Loucy (cell line): ENCODE data around the gene ANO1.

ENCODE experiments used
- H2AFZ ChIP-seq: fragments of 200-600 bp; sonication (generic); 2 replicates; pipeline ENCODE4 v1.6.0; 2016; ENCODE audit warnings: antibody characterized with exemption, mild to moderate bottlenecking, low read length, moderate library complexity
- H3F3A ChIP-seq: fragments of 200-600 bp; 2 replicates; pipeline ENCODE4 v1.6.0; 2016; ENCODE audit warnings: antibody characterized with exemption, low read depth, mild to moderate bottlenecking
- H3K27me3 ChIP-seq: fragments of 200-600 bp; sonication (generic); 2 replicates; pipeline ENCODE4 v1.6.1; 2014; ENCODE audit warnings: low read length, mild to moderate bottlenecking; ENCODE audit not compliant: insufficient read depth, poor library complexity, severe bottlenecking
- H3K36me3 ChIP-seq: fragments of 200-600 bp; sonication (generic); 2 replicates; pipeline ENCODE4 v1.6.1; 2016; ENCODE audit warnings: low read length; ENCODE audit not compliant: insufficient read depth
- H3K4me1 ChIP-seq: fragments of 200-600 bp; sonication (generic); 2 replicates; pipeline ENCODE4 v1.5.1; 2014; ENCODE audit warnings: low read length, mild to moderate bottlenecking; ENCODE audit not compliant: insufficient read depth, poor library complexity, severe bottlenecking
- H3K4me2 ChIP-seq: fragments of 200-600 bp; sonication (generic); 2 replicates; pipeline ENCODE4 v1.6.0; 2014; ENCODE audit warnings: antibody characterized with exemption, low read length, low read depth, mild to moderate bottlenecking; ENCODE audit not compliant: poor library complexity, severe bottlenecking
- H3K4me3 ChIP-seq: fragments of 200-600 bp; sonication (generic); 2 replicates; pipeline ENCODE4 v1.5.1; 2014; ENCODE audit warnings: low read length, mild to moderate bottlenecking, mixed read lengths; ENCODE audit not compliant: poor library complexity, severe bottlenecking
- H3K79me2 ChIP-seq: fragments of 200-600 bp; sonication (generic); 2 replicates; pipeline ENCODE4 v1.6.1; 2014; ENCODE audit warnings: low read length; ENCODE audit not compliant: insufficient read depth
- H3K9ac ChIP-seq: fragments of 200-600 bp; sonication (generic); 2 replicates; pipeline ENCODE4 v1.6.0; 2014; ENCODE audit warnings: mild to moderate bottlenecking, low read depth, low read length, moderate library complexity; ENCODE audit not compliant: poor library complexity, severe bottlenecking
- H3K9me2 ChIP-seq: fragments of 200-600 bp; sonication (generic); replicated peaks from 2 replicates; pipeline ENCODE4 v1.6.1; 2016; ENCODE audit warnings: low read depth, low read length, mixed read lengths
- H3K9me3 ChIP-seq: fragments of 200-600 bp; sonication (generic); 2 replicates; pipeline ENCODE4 v1.6.1; 2014; ENCODE audit warnings: mild to moderate bottlenecking, antibody characterized with exemption, low read length, low read depth; ENCODE audit not compliant: insufficient read depth
- H4K20me1 ChIP-seq: fragments of 200-600 bp; sonication (generic); 2 replicates; pipeline ENCODE4 v1.6.0; 2014; ENCODE audit warnings: antibody characterized with exemption, low read length, mild to moderate bottlenecking; ENCODE audit not compliant: insufficient read depth, poor library complexity, severe bottlenecking
- EZH2phosphoT487 ChIP-seq: fragments of 200-600 bp; IDR thresholded peaks from 2 replicates; pipeline ENCODE4 v1.6.1; 2018; ENCODE audit warnings: antibody characterized with exemption, mild to moderate bottlenecking, moderate library complexity, borderline replicate concordance
- TF ChIP-seq, protein P1 (sequence below): fragments of 200-600 bp; sonication (generic); conservative IDR thresholded peaks from 2 replicates; pipeline ENCODE4 v1.5.1; 2014; ENCODE audit warnings: mild to moderate bottlenecking, antibody characterized with exemption, low read length

ANO1 gene

DNA sequence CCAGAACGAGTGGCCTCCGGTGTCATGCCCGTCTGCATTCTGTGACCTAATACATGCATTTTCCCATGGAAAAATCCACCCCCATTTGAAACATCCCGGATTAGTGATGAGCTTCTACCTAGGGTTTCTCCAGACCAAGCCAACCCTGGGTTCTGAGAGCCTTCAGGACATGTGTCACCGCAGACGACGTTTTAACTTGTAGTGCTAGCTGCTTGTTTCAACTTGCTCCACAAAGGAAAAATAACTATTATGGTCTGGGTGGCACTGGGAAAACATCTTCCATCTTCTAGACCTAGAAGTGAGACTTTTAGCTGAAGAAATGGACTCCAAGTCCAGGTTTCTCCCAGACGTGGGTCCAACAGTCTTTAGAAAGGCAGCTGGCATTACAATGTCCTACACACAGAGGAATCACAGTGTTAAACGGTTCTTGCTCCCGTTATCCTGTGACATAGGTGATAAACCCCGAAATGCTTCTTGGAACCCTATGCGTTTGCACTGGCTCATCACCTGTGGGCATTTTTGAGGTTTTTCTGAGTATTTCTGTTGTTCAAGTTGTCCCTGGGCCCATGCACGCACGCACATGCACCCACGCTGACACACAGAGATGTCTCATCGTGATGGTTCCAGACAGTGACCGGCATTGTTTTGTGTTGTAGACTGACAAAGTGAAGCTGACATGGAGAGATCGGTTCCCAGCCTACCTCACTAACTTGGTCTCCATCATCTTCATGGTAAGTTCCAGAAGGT is 78.3 kb downstream of the ANO1 start:
- TF ChIP-seq EZH2phosphoT487 = no peak
- TF ChIP-seq, protein P1, sequence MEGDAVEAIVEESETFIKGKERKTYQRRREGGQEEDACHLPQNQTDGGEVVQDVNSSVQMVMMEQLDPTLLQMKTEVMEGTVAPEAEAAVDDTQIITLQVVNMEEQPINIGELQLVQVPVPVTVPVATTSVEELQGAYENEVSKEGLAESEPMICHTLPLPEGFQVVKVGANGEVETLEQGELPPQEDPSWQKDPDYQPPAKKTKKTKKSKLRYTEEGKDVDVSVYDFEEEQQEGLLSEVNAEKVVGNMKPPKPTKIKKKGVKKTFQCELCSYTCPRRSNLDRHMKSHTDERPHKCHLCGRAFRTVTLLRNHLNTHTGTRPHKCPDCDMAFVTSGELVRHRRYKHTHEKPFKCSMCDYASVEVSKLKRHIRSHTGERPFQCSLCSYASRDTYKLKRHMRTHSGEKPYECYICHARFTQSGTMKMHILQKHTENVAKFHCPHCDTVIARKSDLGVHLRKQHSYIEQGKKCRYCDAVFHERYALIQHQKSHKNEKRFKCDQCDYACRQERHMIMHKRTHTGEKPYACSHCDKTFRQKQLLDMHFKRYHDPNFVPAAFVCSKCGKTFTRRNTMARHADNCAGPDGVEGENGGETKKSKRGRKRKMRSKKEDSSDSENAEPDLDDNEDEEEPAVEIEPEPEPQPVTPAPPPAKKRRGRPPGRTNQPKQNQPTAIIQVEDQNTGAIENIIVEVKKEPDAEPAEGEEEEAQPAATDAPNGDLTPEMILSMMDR = no peak
- Histone ChIP-seq H3K27me3 (no peaks in the 10 kb centered on the region), H3K4me2 (no peak overlapping the region), H4K20me1 (no peaks in the 10 kb centered on the region), H3K9me2 (no peaks in the 10 kb centered on the region), H3K36me3 (no peaks in the 10 kb centered on the region), H3K9ac (no peak overlapping the region), H3K9me3 (no peaks in the 10 kb centered on the region), H3K79me2 (no peaks in the 10 kb centered on the region), H3F3A (no peaks in the 10 kb centered on the region), H3K4me3 (no peak overlapping the region), H2AFZ (no peak overlapping the region), H3K4me1 (peaks cover 3% of the 10 kb centered on the region)

DNA sequence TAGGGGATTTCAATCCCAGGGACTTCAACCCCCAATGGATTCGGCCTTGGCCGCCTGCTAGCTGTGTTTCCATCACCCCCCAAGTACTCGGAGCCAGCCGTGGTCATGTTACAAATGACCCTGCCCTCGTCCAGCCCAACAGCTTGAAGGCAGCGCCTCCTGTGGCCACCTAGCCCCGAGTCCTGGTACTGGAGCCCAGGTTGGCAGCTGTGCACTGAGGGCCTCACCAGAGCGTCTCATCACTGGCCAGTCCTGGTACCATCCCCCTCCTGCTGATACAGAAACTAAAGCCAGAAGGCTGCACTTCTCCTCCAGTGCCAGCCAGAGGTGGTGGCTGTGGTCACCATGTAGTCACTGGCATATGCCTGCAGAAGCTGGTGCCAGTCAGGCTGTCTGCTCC is 80.1 kb downstream of the ANO1 start:
- Histone ChIP-seq H3K9me2 (no peaks in the 10 kb centered on the region), H3K9ac (no peak overlapping the region), H2AFZ (no peak overlapping the region), H3K4me2 (no peak overlapping the region), H3K79me2 (no peaks in the 10 kb centered on the region), H3K9me3 (no peaks in the 10 kb centered on the region), H3K36me3 (no peaks in the 10 kb centered on the region), H3K4me3 (no peak overlapping the region), H4K20me1 (no peaks in the 10 kb centered on the region), H3K4me1 (peaks cover 3% of the 10 kb centered on the region), H3K27me3 (no peaks in the 10 kb centered on the region), H3F3A (no peaks in the 10 kb centered on the region)
- TF ChIP-seq, protein P1 = 0 out of 2 replicates have a peak, but pooled peaks have one; percentile 35
- TF ChIP-seq EZH2phosphoT487 = no peak

GRCh38 chr11:70158757-70159389 is 80.8 kb downstream of the ANO1 start:
- TF ChIP-seq, protein P1 = no peak
- no peak for TF ChIP-seq EZH2phosphoT487
- Histone ChIP-seq H3K9me3 (no peaks in the 10 kb centered on the region), H3K79me2 (no peaks in the 10 kb centered on the region), H3F3A (no peaks in the 10 kb centered on the region), H3K27me3 (no peaks in the 10 kb centered on the region), H2AFZ (no peak overlapping the region), H3K9ac (no peak overlapping the region), H3K4me2 (no peak overlapping the region), H3K4me3 (no peak overlapping the region), H4K20me1 (no peaks in the 10 kb centered on the region), H3K36me3 (no peaks in the 10 kb centered on the region), H3K9me2 (no peaks in the 10 kb centered on the region), H3K4me1 (no peaks in the 10 kb centered on the region)
